Measurements from ENCODE around the gene TRMT112.

The TRMT112 gene

DNA sequence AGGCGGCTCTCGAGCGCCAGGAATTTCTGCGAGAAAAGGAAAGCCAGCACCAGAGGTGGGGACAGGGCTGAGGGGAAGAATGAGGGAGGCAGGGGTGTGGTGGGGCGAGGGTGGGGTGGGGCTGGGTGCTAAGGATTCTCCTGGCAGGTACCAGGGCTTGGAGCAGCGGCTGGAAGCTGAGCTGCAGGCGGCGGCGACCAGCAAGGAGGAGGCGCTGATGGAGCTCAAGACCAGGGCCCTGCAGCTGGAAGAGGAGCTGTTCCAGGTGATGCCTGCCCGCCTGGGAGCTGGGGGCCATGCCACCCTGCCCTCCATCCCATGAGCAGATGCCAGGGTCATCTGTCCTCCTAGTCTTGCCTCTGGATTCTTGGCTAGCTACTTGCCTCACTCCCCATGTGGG lies 32.0 kb upstream of the TRMT112 start:
- no peak for DNase-seq

DNA sequence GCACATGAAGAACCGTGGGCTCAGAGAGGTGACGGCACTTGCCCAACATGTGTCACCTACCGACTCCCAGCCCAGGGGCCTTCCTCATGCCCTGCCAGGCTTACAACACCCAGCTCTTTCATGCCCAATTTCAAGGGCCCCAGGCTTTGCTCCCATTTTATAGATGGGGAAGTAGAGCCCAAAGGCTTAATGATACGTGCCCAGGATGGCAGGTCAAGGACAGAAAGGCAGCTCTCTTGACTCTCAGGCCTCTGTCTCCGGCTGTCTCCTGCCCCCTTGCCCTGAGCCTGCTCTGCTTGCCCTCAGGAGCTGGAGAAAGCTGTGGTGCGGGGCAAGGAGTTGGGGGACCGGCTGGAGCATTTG lies 31.6 kb upstream of the TRMT112 start:
- DNase-seq, result no peak

DNA sequence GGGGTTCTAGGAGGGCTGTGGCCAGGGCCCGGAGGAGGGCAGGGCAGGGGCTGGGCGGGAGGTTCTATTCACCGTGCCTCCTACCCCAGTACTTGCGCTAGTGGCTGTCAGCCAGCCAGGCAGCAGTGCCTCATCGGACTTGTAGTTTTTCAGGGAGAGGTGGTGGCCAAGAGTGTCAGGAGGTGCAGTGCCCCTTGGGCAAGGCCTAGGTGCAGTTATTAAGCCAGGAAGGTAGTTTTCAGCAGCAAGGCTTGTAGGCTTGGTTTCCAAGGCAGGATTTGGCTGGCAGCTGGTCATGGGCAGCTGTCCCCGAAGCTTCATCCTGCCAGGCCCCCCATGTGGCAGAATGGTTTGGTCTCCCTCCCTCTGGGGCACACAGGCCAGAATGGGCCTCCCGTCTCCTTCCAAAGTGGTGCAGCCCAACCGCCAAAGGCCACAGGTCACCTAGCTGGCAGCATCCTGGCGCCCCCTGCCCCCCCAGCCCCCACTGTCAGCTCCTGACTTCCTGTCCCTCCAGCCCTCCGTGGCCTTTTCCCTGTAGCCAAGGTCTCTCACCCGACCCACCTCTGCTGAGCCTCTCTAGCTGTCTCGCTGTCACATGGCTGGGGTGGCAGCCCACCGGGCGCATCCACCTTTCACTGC lies 31.1 kb upstream of the TRMT112 start:
- DNase-seq, result no peak

DNA sequence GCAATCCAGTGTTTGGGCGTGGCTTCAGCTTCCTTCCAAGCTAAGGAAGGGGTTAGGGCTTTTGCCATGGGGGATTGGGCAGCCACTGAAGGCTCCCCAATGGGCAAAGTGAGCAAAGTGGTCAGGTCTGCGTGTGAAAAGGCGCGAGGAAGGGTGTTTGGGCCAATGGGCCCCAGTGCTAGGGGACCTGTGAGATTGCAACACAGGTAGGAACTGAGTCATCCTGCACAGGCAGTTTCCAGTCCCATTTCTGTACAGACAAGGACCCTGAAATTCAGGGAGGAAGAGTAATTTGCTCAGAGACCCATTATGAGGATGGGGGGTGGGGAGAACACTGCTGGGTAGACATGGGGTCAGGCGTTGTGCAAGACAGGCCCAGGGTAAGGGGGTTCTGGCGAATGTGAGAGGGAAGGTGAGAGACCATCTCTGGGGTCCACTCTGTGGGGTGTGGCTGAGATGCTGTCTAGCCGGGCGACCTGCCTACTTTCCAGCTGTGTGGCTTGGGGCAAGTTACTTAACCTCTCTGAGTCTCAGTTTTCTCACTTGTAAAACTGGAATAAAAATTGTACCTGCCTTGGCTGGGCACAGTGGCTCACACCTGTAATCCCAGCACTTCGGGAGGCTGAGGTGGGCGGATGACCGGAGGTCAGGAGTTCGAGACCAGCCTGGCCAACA lies 30.0 kb upstream of the TRMT112 start:
- DNase-seq, result no peak

DNA sequence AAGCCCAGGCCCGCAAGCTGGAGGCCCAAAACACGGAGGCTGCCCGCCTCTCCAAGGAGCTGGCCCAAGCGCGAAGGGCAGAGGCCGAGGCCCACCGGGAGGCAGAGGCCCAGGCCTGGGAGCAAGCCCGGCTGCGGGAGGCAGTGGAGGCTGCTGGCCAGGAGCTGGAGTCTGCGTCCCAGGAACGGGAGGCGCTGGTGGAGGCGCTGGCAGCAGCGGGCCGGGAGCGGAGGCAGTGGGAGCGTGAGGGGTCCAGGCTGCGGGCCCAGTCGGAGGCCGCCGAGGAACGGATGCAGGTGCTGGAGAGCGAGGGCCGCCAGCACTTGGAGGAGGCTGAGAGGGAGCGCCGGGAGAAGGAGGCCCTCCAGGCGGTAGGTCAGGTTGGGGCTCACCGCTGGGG lies 27.4 kb upstream of the TRMT112 start:
- DNase-seq, result no peak

DNA sequence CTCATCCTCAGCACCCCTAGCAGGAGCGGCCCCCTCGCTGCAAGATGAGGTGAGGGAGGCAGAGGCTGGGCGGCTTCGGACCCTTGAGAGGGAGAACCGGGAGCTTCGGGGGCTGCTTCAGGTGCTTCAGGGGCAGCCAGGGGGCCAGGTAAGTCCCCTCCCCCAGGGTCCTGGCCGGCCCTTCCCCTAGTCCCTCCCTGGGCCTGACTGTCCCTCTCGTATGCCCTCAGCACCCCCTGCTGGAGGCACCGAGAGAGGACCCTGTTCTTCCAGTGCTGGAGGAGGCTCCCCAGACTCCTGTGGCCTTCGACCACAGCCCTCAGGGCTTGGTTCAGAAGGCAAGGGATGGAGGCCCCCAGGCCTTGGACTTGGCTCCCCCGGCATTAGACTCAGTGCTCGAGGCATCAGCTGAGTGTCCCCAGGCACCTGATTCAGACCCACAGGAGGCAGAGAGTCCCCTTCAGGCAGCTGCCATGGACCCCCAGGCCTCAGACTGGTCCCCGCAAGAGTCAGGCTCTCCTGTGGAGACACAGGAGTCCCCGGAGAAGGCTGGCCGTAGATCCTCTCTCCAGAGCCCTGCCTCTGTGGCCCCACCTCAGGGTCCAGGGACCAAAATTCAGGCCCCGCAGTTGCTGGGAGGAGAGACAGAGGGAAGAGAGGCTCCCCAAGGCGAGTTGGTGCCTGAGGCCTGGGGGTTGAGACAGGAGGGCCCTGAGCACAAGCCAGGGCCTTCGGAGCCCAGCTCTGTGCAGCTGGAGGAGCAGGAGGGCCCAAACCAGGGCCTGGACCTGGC lies 26.6 kb upstream of the TRMT112 start:
- no peak for DNase-seq

DNA sequence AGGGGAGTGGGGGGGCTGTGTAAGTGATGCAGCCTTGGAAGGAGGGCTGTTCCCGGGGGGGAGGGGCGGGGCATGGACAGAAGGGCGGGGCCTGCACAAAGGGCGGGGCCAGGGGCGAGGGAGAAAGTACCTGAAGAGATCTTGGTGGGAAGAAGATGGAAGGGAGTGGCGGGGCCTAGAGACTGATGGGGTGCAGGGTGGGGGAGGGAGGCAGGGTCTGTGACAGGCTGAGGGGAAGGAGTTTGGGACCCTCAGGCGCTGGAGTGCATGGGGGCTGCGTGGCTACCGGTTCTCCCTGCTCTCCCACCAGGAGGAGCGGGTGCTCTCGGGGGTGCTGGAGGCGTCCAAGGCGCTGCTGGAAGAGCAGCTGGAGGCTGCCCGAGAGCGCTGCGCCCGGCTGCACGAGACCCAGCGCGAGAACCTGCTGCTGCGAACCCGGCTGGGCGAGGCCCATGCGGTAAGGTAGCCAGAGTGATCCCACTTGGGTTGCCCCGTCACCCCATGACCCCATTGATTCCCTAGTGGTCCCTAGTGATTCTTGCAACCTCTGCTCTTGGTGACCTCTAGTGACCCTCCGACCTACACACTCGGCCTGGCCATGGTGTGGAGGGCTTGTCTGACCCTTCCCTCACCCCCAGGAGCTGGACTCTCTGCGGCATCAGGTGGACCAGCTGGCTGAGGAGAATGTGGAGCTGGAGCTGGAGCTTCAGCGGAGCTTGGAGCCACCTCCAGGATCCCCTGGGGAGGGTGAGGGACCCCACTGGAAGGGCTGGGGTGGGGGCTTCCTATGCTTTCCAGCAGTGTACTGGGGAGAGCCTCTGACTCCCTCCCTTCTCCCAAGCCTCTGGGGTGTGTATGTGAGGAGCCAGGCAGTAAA lies 25.7 kb upstream of the TRMT112 start:
- DNase-seq, result no peak

DNA sequence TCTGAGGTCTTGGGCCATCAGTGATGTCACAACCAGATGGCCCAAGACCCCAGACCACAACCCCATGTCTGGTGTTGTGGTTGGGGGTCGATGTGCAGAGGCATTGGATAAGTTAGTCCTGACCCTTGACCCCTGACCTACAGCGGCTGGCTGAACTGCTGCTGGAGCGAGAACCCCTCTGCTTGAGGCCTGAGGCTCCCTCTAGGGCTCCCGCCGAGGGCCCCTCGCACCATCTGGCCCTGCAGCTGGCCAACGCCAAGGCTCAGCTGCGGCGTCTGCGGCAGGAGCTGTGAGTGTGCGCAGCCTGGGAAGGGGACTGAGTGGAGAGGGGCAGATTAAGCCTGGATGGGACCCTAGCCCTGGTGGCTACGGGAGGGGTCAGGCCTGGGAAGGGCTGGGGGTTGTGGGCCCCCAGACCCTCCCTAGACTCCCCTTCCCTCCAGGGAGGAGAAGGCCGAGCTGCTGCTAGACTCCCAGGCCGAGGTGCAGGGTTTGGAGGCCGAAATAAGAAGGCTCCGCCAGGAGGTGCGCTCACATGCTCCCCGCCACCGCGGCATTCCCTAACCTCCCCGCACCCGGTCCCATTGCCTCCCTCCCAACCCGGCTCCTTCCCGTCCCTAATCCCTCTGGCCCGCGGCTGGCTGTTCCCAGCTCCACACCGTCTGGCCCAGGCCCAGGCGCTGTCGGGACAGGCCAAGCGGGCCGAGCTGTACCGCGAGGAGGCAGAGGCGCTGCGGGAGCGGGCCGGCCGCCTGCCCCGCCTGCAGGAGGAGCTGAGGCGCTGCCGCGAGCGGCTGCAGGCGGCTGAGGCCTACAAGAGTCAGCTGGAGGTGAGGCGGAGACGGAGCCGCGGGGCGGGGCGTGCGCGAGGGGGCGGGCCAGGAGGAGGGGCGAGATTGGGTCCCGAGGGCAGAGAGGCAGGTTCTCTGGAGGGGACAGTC lies 24.8 kb upstream of the TRMT112 start:
- DNase-seq, result peak; percentile 90

DNA sequence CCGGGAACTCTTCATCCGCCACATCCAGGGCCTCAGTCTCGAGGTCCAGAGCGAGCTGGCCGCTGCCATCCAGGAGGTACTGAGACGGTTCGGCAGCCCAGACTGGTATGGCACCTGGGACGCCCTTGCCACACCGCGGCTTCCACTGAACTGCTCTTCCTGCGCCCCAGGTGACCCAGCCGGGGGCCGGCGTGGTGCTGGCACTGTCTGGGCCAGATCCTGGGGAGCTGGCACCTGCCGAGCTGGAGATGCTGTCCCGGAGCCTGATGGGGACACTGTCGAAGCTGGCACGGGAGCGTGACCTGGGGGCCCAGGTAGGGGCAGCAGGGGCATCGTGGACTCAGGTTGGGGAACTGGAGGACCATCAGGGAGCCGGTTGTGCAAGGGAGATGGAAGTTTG lies 24.1 kb upstream of the TRMT112 start:
- DNase-seq, result no peak

DNA sequence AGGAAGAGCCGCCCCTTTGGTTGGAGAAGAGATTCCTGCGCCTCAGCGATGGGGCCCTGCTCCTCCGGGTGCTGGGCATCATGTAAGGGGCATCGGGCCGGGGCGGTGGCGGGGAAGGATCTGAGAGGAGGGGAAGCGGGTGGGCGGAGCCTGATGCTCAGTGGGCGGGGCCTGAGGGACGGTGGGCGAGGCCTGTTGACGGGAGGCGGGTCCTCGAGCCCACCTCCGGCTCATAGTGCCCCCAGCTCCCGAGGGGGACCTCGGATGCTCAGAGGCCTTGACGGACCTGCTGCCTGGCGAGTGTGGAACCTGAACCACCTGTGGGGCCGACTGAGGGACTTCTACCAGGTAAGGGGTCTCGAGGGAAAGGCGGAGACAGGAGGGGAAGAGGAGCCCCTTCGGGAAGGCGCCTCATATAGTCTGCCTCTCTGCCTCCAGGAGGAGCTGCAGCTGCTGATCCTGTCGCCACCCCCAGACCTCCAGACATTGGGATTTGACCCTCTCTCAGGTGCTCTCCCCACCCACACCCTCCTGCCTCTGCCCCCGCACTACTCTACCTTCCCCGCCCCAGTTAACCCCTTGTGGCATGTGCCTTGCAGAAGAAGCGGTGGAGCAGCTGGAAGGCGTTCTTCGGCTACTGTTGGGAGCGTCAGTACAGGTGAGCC lies 23.4 kb upstream of the TRMT112 start:
- DNase-seq, result no peak

DNA sequence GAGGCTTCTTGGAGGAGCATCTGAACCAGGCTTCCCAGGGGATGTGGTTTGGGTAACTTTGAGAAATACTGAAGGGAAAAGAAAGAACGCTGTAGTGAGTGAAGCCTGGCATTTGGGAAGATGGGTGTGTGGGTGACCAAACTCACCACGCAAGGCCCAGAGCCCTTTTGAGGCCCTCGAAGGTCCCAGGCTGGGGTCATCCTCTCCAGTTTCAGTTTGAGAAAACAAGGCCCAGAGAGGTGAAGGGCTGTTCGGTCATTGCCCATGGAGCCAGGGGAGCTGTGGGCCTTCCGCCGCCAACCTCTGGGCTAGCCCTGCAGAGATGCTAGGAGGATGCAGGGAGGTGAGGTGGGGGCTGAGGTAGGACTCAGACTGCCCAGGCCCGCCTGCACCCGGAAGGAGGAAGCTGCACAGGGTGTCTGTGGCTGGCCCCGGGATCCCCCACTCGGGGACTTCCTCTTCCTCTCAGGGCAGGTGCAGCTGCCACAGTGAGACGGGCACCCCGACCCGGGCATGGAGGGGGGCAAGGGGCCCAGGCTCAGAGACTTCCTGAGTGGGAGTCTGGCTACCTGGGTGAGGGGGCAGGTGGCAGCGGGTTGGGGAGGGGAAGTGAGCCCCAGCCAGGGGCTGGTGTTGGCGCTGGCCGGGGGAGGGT lies 22.5 kb upstream of the TRMT112 start, which contains the start of gene CCDC88B:
TSS of gene CCDC88B (plus strand) at position 451 of the 655 bp plus-strand sequence. CDS start at position 514, 63 bp downstream.
- DNase-seq, result no peak

DNA sequence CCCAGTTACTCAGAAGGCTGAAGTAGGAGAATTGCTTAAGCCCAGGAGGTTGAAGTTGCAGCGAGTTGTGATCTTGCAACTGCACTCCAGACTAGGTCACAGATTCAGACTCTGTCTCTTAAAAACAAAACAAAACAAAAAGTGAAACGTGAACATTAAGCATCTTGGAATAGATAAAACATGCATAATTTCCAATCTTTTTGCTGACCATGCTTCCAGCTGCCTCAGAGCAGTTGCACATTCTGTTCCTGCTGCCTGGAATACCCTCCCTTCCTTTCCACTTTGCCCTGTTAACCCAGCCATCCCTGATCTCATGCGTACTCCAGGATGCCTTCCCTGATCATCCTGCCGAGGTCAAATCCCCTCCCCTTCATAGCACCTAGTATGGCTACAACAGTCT lies 21.9 kb upstream of the TRMT112 start:
- no peak for DNase-seq

DNA sequence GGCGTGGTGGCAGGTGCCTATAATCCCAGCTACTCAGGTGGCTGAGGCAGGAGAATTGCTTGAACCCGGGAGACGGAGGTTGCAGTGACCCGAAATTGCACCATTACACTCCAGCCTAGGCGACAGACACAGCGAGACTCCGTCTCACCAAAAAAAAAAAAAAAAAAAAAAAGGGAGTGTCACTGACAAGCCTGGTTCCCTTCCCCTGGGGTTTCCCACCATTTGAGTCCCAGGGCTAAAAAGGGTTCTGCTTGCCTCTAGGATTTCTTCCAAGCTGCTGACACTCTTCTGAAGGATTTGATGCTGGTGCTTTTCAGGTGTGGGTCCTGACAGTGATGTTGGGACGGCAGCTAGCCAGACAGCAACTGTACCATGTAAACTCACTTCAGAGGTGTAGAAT lies 21.4 kb upstream of the TRMT112 start:
- no peak for DNase-seq

DNA sequence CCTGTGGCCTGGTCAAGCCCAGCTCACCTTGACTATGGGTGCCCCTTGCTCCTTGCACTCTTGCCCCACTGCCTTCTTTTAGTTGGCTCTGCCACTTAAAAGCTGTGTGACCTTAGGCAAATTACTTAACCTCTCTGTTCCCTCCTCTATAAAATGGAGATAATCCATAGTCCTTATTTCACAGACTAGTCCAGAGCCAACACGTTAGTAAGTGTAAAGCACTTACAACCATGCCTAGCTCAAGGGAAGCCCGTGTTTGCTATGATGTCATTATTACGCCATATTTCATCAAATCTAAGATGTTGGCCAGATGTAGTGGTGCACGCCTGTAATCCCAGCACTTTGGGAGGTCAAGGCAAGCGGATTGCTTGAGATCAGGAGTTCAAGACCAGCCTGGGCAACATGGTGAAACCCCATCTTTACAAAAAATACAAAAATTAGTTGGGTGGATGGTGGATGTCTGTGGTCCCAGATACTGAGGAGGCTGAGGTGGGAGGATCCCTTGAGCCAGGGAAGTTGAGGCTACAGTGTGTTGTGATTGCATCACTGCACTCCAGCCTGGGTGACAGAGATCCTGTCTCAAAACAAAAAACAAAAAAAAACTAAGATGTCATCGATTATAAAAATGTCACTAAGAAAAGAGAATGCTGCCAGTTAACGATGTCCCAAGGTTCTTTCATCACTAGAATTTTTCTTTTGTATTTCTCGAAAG lies 20.3 kb upstream of the TRMT112 start:
- no peak for DNase-seq

DNA sequence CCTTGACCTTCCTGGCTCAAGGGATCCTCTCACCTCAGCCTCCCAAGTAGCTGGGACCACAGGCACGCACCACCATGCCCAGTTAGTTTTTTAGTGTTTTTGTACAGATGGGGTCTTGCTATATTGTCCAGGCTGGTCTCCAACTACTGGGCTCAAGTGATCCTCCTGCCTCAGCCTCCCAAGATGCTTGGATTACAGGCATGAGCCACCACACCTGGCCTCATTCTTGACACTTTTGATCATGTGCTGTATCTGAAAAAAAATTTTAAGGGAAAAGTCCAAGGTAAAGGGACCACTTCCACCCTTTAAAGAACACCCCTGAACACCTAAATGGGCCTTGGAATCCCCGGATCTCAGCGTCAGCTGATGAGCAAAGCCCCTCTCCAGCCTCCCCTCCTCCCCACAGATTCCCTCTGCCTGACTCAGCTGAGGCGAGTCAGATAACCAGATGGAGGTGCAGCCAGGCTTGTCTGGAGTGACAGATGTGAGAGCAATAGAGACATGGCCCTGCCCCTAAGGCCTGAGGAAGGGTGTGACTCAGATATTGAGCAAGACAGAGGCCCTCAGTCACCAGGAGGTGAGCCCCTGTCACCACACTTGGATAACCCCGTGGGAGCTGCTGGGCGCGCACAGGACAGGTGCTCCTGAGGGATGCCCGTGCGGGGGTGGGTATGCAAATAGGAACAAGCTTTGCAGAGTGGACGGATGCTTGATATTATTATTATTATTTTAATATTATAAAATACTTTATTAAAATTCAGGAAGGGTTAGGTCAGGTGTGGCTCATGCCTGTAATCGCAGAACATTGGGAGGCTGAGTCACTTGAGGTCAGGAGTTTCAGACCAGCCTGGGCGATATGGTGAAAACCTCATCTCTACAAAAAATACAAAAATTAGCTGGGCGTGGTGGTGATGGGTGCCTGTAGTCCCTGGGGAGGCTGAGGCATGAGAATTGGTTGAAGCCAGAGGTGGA lies 17.7 kb upstream of the TRMT112 start:
- DNase-seq, result peak; percentile 98

DNA sequence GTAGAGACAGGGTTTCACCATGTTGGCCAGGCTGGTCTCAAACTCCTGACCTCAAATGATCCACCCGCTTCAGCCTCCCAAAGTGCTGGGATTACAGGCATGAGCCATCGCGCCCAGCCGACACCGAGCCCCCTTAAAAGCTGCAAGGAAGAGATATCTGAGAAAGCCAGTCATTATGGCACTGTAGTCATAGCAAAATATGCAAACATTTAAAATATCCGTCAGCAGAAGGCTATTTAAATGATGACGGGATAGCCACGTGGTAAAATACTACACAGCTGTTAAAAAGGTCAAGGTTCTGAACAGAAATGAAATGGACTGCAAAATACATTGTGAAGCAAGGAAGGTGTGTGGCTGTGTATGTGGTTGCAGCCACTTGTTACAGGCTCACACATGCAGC lies 16.2 kb upstream of the TRMT112 start:
- no peak for DNase-seq

DNA sequence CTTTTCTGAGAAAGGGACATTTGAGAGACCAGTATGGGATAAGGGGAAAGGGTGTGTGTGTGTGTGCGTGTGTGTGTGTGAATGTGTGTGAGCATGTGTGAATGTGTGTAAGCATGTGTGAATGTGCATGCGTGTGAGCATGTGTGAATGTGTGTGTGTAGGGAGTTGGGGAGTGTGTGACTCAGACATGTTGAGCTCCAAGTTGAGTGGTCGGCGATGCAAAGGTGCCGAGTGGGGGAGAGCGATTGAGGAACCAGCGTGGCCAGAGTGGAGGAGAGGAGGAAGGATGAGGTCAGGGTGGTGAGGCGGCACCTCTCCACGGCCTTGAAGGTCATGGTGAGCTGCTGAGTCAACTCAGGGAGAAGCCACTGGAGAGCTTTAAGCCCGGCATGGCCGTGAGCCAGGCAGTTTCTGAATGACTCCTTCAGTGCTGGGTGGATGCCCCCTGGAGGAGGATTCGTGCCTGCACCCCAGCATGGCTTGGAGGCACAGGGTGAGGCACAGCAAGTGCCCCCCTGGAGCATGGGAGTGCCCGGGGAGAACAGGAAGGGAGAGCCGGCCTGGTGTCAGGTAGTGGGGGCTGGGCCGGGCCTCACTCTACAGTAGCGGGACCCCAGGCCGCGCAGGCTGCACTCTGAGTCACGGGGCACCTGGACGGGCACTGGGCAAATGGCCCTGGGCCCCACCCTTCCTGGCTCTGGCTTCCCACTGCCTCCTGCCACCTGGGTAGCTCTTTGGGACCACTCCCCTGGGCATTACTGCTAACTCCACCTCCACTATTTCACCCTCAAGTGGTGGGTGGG lies 14.4 kb upstream of the TRMT112 start:
- peak; percentile 93 for DNase-seq

DNA sequence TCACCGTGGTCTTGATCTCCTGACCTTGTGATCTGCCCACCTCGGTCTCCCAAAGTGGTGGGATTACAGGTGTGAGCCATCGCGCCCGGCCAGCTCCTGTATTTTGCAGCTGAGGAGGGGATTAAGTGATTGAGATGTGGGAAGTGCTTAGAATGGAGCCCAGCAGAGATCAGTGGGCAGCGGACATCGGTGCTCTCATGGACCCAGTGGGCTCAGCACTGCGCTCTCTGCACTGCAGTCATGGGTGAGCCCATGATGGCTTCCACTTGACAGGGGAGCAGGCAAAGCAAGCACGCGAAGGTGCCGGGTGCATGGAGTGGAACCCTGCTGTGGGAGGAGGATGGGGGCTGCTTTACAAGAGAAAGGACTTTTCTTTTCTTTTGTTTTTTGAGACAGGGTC lies 13.5 kb upstream of the TRMT112 start:
- no peak for DNase-seq

Measured in EL (cell line).